Osteocyte (in vitro differentiated cells): ENCODE data around the gene HMGA1. TPM values are rescaled to one million over a fixed set of nuclear protein-coding genes. Genes with fewer than 3 reads are reported as not detected.

Experiments used
- DNase-seq: peaks from one replicate; pipeline ENCODE4 v3.0.0; 2021; ENCODE audit warnings: mixed read lengths; ENCODE audit not compliant: unreplicated experiment; ENCODE audit errors: extremely low spot score
- H3K27ac Mint-ChIP-seq: one replicate; pipeline ENCODE4 v1.8.0; 2021; ENCODE audit warnings: mild to moderate bottlenecking, mixed read lengths; ENCODE audit not compliant: unreplicated experiment
- H3K27me3 Mint-ChIP-seq: one replicate; pipeline ENCODE4 v1.8.0; 2021; ENCODE audit warnings: mixed read lengths; ENCODE audit not compliant: unreplicated experiment
- H3K36me3 Mint-ChIP-seq: one replicate; pipeline ENCODE4 v1.8.0; 2021; ENCODE audit warnings: mixed read lengths; ENCODE audit not compliant: unreplicated experiment
- H3K4me1 Mint-ChIP-seq: one replicate; pipeline ENCODE4 v1.8.0; 2021; ENCODE audit warnings: mixed read lengths; ENCODE audit not compliant: unreplicated experiment
- H3K4me3 Mint-ChIP-seq: one replicate; pipeline ENCODE4 v1.8.0; 2021; ENCODE audit warnings: mild to moderate bottlenecking, moderate library complexity, mixed read lengths; ENCODE audit not compliant: unreplicated experiment
- H3K9me3 Mint-ChIP-seq: one replicate; pipeline ENCODE4 v1.8.0; 2021; ENCODE audit warnings: mixed read lengths; ENCODE audit not compliant: unreplicated experiment
- total RNA-seq: library from RNA; stranded (reverse); gene quantifications from 2 replicates; pipeline ENCODE4 v1.2.1, GENCODE V29; 2021
- TF ChIP-seq, protein P1 (sequence below): fragments of 200-600 bp; sonication (generic); IDR thresholded peaks from 2 replicates; pipeline ENCODE4 v1.5.0; 2021; ENCODE audit warnings: antibody characterized with exemption, mild to moderate bottlenecking, moderate library complexity

Gene HMGA1
- total RNA-seq, 1 donor from 2014 or later = 89.0 TPM

DNA sequence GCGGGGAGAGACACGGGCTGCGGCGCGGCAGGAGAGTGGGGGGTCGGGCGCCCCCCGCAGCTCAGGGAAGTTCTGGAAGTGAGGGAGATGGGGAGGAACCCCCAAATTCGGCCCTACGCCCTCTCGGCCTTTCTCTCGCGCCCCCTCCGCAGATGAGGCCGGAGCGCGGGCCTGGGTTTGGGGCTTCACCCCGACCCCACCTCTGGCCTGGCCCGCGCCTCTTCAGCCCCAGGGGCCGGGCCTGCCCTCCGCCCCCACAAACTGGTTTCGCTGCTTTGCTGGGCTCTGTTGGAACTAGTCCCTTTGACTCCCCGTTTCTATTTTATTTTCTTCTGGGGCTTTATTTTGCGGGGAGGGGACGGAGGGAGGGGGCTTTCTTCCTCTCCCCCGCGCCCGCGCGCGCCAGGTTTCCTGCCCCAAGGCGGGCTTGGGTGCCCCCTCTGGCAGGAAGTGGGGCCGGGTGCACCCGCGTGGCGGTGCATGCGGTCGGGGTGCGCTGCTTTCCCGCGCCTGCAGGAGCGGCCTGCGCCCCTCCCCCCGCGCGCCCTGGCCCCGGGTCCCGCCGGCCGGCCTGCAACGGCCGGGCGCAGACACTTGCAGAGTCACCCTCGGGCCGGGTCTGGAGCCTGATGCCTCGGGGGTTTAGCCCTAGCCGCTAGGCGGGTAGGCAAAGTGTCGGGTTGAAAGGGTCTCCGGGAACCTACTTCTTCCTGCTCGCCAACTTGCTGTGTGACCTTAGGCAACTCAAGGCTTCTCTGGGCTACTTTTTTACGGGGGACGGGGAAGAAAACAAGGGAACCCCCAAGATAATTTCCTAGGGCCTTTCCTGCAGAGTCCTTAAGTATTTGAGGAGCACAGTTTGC is 1.3 kb downstream of the HMGA1 start:
- DNase-seq = no peak
- peak overlapping the region; percentile 27 for H3K27ac Mint-ChIP-seq
- H3K4me3 Mint-ChIP-seq = peak overlapping the region; percentile 72
- TF ChIP-seq, protein P1, sequence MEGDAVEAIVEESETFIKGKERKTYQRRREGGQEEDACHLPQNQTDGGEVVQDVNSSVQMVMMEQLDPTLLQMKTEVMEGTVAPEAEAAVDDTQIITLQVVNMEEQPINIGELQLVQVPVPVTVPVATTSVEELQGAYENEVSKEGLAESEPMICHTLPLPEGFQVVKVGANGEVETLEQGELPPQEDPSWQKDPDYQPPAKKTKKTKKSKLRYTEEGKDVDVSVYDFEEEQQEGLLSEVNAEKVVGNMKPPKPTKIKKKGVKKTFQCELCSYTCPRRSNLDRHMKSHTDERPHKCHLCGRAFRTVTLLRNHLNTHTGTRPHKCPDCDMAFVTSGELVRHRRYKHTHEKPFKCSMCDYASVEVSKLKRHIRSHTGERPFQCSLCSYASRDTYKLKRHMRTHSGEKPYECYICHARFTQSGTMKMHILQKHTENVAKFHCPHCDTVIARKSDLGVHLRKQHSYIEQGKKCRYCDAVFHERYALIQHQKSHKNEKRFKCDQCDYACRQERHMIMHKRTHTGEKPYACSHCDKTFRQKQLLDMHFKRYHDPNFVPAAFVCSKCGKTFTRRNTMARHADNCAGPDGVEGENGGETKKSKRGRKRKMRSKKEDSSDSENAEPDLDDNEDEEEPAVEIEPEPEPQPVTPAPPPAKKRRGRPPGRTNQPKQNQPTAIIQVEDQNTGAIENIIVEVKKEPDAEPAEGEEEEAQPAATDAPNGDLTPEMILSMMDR = peak; percentile 40
- no peaks in the 10 kb centered on the region for H3K9me3 Mint-ChIP-seq
- H3K36me3 Mint-ChIP-seq = peaks cover 7% of the 10 kb centered on the region
- no peaks in the 10 kb centered on the region for H3K27me3 Mint-ChIP-seq
- peaks cover 21% of the 10 kb centered on the region for H3K4me1 Mint-ChIP-seq

DNA sequence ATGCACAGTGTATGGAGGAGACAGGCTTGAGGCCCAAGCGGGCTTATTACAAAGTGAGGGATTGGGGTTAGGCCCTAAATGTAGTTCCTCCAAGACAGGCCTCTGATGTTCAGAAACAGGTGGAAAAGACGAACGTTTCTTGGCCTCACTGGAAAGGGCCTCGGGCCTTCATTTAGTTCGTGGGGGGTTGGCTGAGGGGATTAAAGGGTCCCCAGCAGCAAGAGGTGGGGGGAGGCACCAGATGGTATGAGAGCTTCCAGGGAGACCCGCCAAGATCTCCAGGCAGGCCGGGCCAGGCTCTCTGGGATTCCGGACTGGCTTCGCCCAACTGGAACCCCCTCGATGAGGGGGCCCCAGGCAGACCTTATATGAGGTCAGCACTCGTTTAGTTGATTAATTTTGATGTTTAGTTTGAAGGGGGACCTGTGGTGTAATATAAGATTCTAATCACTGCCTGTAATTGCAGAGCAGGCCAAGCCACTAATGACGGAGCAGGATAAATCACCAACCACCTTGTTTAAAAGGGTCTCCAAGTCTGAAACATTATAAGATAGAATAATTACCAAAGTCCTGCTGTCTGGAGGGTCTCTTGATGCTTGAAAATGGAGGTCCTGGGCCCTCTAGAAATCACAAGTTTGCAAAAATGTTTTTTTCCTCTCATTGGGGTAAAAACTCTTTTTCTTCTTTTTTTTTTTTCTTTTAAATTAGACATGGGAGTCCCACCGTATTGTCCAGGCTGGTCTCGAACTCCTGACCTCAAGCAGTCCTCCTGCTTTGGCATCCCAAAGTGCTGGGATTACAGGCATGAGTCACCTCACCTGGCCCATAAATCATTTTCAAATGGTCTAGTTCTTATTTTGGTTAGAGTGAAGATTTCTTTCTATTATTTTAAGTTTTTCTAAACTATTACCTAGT is 2.2 kb downstream of the HMGA1 start:
- no peak for DNase-seq
- Mint-ChIP-seq H3K9me3 (no peaks in the 10 kb centered on the region), H3K36me3 (peaks cover 7% of the 10 kb centered on the region), H3K27me3 (no peaks in the 10 kb centered on the region), H3K27ac (peak overlapping the region; percentile 27), H3K4me1 (peaks cover 30% of the 10 kb centered on the region), H3K4me3 (peak overlapping the region; percentile 68)
- TF ChIP-seq, protein P1 = no peak

DNA sequence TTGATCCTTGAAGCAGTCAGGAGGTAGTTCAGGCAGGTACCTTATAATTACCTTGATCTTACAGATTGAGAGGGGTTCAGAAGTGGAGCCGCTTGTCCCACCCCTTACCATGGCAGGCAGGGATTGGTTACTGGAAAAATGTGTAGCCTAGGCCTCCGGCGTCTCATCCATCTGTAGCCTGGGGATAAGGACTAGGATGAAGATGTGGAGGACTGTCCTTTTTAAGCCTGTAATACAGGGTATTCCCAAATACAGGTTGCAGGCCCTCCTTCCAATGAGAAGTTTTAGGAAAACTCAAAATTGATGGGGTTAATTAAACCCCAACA is 2.8 kb downstream of the HMGA1 start:
- Mint-ChIP-seq H3K27ac (no peak overlapping the region), H3K4me3 (no peak overlapping the region), H3K4me1 (peaks cover 36% of the 10 kb centered on the region), H3K9me3 (no peaks in the 10 kb centered on the region), H3K36me3 (peaks cover 7% of the 10 kb centered on the region), H3K27me3 (no peaks in the 10 kb centered on the region)
- TF ChIP-seq, protein P1 = no peak
- DNase-seq = no peak

DNA sequence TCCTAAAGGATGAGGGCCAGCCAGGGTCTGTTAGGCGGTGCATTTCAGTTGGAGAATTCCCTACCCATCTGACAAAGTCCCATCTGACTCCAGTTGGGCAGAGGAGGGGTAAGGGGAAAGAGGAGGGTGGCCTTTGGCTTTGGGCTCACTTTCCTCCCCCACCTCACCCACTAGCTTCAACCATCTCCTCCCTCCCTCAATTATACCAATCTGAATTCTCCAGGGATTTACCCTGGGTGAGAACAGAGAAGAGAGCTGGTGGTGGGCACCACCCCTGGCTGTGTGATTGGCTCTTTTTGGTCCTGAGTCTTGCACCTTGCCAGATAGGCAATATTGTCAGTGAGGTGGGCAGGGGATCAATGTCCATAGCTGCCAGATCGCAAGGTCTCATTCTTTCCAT is 3.2 kb downstream of the HMGA1 start:
- DNase-seq = no peak
- Mint-ChIP-seq H3K4me1 (peaks cover 40% of the 10 kb centered on the region), H3K36me3 (peaks cover 7% of the 10 kb centered on the region), H3K27me3 (no peaks in the 10 kb centered on the region), H3K9me3 (no peaks in the 10 kb centered on the region), H3K27ac (no peak overlapping the region), H3K4me3 (no peak overlapping the region)
- TF ChIP-seq, protein P1 = no peak
